Measurements from ENCODE around the gene KIF14.

Gene KIF14, protein sequence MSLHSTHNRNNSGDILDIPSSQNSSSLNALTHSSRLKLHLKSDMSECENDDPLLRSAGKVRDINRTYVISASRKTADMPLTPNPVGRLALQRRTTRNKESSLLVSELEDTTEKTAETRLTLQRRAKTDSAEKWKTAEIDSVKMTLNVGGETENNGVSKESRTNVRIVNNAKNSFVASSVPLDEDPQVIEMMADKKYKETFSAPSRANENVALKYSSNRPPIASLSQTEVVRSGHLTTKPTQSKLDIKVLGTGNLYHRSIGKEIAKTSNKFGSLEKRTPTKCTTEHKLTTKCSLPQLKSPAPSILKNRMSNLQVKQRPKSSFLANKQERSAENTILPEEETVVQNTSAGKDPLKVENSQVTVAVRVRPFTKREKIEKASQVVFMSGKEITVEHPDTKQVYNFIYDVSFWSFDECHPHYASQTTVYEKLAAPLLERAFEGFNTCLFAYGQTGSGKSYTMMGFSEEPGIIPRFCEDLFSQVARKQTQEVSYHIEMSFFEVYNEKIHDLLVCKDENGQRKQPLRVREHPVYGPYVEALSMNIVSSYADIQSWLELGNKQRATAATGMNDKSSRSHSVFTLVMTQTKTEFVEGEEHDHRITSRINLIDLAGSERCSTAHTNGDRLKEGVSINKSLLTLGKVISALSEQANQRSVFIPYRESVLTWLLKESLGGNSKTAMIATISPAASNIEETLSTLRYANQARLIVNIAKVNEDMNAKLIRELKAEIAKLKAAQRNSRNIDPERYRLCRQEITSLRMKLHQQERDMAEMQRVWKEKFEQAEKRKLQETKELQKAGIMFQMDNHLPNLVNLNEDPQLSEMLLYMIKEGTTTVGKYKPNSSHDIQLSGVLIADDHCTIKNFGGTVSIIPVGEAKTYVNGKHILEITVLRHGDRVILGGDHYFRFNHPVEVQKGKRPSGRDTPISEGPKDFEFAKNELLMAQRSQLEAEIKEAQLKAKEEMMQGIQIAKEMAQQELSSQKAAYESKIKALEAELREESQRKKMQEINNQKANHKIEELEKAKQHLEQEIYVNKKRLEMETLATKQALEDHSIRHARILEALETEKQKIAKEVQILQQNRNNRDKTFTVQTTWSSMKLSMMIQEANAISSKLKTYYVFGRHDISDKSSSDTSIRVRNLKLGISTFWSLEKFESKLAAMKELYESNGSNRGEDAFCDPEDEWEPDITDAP (N-terminal part only)

GRCh38 chr1:200620273-200621131 is at the start of gene KIF14:
Gene KIF14 (minus strand): TSS chr1:200620751. CDS start chr1:200618723, 2,028 bp downstream.
- DNase-seq: peak; percentile 8 to 92 (median 78)

DNA sequence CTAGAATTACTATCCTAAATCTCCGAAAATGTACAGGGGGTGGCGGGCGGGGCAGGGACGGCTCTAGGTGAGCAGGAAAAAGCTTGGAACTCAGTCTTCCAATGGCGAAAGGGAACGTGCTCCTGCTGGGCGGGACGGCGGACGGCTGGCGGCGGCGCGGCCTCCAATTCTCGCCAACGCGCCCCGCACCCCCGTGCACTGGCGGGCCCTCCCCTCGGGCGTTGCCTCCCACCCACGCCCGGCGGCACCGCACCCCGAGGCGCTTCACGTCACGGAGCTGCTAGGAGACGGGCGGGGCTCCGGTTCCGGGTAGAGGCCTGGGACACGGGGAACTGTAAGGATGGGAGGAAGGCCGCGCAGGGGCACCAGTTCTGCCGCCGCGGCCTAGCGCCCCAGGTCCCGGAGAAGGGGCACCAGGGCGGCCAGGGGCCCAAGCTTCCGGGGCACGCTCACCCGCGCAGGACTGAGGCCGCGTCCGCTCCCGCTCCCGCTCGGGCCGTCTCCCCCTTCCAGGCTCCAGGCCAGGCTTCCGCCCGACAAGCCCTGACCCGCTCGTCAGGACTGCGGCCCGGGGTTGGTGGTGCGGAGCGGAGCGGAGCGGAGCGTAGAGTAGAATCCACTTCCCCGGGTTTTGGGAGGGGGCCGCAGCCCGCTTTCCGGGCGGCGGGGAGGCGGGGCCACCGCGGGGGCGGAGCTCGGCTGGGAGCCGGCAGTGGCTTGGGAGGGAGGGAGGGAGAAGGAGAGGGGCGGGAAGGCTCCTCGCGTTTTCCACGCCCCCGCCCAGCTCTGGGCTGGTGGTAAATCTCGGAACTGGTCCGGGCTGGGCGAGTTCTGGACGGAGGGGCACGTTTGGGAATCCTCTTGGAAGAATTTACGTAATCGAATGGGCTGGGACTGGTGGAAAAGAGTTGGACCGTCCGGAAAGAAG is 49.0 kb upstream of the KIF14 start, which contains the start of gene DDX59:
DDX59 (minus strand) TSS at position 594 of the 928 bp plus-strand sequence. CDS start 3,167 bp downstream, outside the sequence.
- DNase-seq: peak; percentile 59 to 98 (median 90)

- no peak for DNase-seq
Measured at GRCh38 chr1:200668514-200669313, 48.2 kb upstream of the KIF14 start.

GRCh38 chr1:200666309-200666708 is 45.8 kb upstream of the KIF14 start:
- no peak for DNase-seq

DNA sequence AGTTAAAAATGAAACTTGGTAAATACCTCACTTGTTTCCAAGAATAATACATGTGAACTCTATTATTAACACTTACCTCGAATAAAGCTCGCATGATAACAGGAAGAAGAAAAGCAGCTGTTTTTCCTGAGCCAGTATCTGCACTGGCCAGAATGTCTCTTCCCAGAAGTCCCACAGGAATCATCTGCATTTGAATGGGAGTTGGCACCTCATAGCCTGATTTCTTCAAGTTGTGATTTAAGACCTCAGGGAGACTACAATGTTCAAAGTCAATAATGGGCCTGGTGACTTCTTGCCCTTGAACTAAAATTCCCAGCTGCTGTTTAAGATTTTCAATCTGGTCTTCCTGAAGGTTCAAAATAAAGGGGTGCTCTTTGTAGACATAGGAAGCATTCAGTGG is 45.3 kb upstream of the KIF14 start:
- no peak for DNase-seq

DNA sequence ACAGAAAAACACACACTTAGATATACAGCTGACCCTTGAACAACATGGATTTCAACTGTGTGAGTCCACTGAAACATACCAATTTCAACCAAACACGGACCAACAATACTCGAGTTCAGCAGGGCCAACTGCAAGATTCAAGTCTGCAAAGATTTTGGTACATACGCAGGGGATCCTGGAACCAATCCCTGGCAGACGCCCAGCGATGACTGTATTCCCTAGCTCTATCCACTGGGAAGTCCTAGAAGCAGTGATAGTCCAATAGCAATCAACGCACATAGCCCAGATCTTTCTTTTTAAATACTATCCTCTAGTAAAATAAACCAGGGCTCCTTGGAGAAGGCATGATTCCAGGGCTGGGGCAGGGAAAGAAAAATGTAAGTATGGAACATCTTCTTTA is 40.2 kb upstream of the KIF14 start:
- DNase-seq: no peak

DNA sequence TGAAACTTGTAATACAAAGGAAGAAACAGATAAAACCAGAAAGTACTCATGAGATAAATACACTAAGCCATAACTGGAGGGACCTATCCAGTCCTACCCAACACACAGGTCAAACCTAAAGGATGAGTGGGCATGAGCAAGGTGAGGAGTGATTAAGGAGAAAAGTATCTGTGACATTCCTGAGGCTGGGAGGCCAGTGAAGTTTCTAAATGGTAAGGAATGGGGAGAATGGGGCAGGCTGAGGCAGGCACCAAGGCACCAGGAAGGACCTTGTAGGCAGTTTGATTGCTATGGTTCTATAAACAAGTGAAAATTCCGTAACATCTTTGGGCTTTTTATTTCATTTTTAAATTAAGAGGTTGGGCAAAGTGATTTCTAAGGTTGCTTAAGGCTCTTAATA is 38.7 kb upstream of the KIF14 start:
- no peak for DNase-seq

GRCh38 chr1:200658037-200658818 is 37.7 kb upstream of the KIF14 start:
- DNase-seq: no peak

GRCh38 chr1:200654660-200655059 is 34.1 kb upstream of the KIF14 start:
- DNase-seq: no peak

GRCh38 chr1:200653022-200653462 is 32.5 kb upstream of the KIF14 start:
- no peak for DNase-seq

GRCh38 chr1:200652378-200652777 is 31.8 kb upstream of the KIF14 start:
- no peak for DNase-seq

GRCh38 chr1:200646515-200646914 is 26.0 kb upstream of the KIF14 start:
- DNase-seq: no peak

GRCh38 chr1:200644021-200644420 is 23.5 kb upstream of the KIF14 start:
- DNase-seq: no peak

GRCh38 chr1:200642481-200642880 is 21.9 kb upstream of the KIF14 start:
- DNase-seq: no peak

- no peak for DNase-seq
Measured at GRCh38 chr1:200640963-200641401, 20.4 kb upstream of the KIF14 start.

GRCh38 chr1:200640373-200640962 is 19.9 kb upstream of the KIF14 start:
- DNase-seq: no peak

DNA sequence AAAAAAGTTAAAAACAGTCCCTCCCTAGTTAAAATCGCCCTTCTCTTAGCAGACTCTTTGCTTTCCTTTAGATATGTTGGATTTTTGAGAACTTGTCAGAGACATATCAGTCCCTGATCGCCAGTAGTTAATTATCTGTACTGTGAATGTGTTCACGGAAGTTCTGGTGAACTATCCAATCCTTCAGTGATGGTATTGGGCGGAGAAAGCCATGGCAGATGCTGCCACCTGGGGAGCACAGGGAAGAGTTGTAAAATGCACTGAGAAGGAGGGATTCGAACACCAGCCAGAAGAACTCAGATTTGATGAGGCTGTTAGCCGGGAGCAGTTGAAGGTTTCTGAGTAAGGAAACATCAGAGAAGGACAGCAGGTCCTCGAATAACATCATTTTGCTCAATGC is 17.5 kb upstream of the KIF14 start:
- DNase-seq: no peak

Data from amygdala (tissue), 56 donors.